Measurements from ENCODE around the gene VSX1. TPM values are rescaled to one million over a fixed set of nuclear protein-coding genes. Genes with fewer than 3 reads are reported as not detected.

VSX1 gene
- total RNA-seq, 1 donor, result not detected

DNA sequence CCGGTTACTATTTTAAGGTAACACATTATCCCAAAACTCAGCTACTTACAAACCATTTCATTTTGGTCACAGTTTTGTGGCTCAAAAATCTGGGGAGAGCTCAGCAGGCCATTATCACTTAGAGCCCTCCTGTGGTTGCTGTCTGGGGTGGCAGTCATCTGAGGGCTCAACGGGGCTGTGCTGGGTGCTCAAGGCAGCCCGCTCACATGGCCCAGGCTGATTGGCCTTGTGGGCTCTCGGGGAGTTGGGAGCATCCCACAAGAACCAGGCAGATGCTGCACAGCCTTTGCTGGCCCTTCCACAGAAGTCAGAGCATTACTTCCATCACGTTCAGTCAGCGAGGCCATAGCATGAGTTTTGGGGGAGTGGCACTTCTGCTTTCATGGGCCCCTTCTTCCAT, 6.3 kb upstream of the VSX1 start:
- DNase-seq (ENCODE audit: low read depth in 2 of 3, low spot score in 2 of 3), result no peak

GRCh38 chr20:25087186-25087929, 5.4 kb upstream of the VSX1 start:
- no peak for DNase-seq (ENCODE audit: low read depth in 2 of 3, low spot score in 2 of 3)

GRCh38 chr20:25085756-25086495, 4.0 kb upstream of the VSX1 start:
- DNase-seq (ENCODE audit: low read depth in 2 of 3, low spot score in 2 of 3), result no peak

GRCh38 chr20:25084626-25085187, 2.8 kb upstream of the VSX1 start:
- peak in 1 of 3 donors; percentile 25 for DNase-seq (ENCODE audit: low read depth in 2 of 3, low spot score in 2 of 3)

DNA sequence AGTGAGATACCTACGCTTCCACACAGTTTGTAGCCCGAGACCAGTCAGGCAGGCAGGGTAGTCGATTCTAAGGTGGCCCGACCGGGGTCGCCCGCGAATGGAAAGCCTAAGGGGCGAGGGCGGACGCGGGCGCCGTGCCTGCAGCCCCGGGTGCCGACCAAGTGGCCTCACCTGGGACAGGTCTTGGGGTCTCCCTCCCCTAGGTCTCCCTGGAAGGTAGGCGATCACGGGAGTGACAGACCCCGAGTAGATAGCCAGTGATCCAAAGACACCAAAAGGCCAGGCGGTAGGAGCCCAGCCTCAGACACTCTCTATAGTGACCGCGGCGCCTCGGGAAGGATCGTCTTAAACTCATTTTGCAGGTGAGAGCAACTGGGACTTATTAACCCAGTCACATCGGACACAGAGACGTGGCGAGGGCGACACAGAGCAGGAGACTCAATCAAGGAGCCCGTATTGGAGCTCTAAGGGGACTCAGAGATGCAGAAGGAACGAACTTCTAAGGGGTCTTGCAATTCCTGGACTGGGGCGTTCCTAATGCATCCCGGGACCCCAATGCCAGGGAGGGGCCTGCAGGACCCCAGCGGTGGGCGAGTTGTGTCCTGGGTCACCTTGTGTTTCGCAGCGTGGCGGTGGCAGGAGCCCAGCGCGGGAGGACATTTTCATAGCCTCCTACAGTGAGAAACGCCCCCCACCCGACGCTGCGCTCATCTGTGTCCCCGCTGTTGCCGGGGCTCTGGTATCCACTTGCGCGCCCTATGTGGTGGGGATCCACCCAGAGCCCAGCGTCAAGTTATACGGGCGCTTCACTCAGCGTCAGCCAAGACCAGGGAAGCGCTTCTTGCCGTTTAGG, 2.1 kb upstream of the VSX1 start:
- DNase-seq (ENCODE audit: low read depth in 2 of 3, low spot score in 2 of 3), result peak in 1 of 3 donors; percentile 59

- DNase-seq (ENCODE audit: low read depth in 2 of 3, low spot score in 2 of 3), result no peak
Measured at GRCh38 chr20:25083141-25083772, 1.3 kb upstream of the VSX1 start.

DNA sequence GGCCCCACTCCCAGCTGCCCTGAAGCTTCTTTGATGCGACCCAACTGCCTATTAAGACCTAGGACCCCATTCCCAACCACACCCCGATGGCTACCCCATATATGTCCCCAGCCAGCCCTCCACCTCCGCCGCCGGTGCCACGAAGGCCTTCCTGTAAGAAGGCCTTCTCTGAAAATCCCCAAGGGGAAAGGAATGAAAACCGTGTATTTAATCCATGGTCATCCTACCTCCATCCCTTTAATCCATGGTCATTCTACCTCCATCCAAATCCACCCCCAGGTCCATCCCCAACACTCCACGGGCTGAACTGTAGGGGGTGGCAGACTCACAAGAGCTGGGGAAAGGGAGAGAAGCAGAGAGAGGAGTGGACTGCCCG, 545 bp upstream of the VSX1 start:
- no peak for DNase-seq (ENCODE audit: low read depth in 2 of 3, low spot score in 2 of 3)

DNA sequence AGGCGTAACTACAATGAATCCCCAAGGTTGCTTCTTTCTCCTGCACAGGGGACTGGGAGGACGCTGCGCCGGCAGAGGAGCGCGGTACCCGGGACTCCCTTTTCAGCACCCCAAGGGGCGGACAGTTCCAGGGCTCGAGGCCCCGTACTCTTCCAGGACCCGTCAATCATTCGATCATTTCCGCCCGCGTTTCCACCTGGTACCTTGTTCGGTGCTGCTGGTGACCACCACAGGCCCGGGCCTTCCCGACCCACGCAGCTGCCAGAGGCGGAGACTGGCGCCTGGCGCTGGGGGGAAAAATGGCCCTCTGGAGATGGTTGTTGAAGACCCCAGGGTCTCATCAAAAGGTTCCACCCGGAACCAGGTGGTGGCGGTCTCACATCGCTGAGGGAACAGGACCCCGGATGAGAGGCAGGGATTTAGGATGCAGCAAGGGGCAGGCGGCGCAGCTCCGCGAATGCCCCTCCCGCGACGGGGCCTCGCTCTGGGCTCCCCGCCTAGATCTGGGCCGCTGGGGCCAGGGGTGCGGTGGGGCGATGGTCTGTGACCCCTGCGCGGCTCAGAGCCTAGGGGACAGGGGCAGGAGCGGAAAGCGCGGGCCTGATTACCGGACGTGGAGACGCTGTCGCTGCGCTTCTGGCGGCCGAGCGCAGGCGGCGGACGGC, 744 bp downstream of the VSX1 start:
- DNase-seq (ENCODE audit: low read depth in 2 of 3, low spot score in 2 of 3), result peak in 2 of 3 donors; percentile 42 to 58

DNA sequence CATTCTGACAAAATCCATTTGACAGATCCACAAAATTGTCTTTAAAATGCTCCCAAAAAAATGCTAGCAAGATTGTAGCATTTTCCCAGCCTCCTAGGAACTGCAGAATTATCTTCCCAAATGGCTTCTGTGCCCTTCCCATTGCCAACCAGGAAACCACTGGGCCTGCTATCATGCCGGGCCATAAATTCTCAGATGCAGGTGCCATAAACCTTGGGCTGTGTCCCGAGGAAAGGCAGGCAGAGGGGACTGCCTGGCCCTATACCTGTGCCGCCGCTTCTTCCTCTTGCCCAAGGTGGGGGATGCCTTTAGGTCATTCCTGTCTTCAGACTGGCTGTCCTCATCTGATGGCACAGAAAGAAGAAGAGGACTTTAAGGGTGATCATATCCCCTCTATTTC, 2.8 kb downstream of the VSX1 start:
- no peak for DNase-seq (ENCODE audit: low read depth in 2 of 3, low spot score in 2 of 3)

- no peak for DNase-seq (ENCODE audit: low read depth in 2 of 3, low spot score in 2 of 3)
Measured at GRCh38 chr20:25078662-25079061, 3.3 kb downstream of the VSX1 start.

DNA sequence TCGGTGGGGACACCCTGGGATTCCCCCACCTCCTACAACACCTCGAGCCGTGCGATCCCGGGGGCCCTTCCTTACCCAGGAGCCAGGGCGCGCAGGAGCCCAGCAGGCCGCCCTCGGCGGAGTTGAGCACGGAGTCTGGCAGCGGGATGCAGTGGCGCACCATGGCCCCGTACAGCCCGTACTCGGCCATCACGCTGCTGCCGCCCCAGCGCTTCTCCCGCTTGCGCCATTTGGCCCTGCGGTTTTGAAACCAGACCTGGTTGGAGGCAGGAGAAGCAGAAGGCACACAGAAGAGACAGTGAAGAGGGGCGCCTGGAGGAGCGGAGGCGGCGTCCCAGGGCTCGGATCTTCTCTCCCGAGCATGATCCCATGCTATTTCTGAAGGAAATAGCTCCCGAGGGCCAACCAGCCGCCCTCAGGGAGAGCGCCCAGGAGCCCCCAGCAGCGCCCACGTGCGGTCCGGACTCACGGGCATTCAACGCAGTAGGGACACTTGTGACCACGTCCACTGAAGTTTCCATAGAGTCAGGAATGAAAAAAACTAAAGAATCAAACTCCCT, 4.3 kb downstream of the VSX1 start:
- DNase-seq (ENCODE audit: low read depth in 2 of 3, low spot score in 2 of 3), result no peak

DNA sequence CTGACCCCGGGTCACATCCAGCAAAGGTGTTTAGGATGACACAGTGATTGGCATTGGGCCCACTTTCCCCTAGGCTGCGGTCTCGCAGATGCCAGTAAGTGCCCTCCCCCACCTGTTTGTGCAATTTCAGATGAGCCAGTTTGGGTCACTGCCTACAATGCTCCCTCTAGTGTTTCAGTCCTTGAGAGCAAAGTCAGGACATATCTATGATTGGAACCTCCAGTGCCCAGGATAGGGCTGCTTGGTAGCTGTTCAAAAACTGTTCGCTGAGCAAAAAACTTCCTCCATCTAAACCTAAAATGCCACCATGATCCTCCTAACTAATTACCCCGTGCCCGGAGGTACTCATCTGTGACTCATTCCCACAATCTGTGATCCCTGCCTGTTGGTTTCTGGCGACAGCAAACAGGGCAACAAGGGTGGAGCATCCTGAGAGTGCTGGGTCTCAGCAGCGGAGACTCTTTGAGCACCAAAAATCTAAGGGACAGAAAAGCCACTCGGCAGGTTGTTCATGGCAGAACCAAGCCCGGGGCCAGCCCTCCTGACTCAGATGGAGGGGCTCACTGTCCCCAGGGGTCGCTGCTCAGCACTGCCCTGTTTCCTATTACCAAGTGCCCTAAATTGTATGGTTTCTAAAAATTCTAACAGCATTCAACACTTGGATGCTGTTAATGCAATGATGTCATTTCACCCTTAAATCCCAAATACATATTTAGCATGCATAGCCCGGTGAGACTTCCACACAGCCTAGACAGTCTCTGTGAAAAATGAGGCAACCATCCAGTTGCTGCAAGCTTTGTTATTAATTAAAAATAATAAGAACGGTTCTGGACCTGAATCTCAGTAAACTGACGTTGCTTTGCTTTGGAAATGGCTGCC, 5.0 kb downstream of the VSX1 start:
- DNase-seq (ENCODE audit: low read depth in 2 of 3, low spot score in 2 of 3), result peak in 1 of 3 donors; percentile 44

- DNase-seq (ENCODE audit: low read depth in 2 of 3, low spot score in 2 of 3), result no peak
Measured at GRCh38 chr20:25076201-25076600, 5.7 kb downstream of the VSX1 start.

DNA sequence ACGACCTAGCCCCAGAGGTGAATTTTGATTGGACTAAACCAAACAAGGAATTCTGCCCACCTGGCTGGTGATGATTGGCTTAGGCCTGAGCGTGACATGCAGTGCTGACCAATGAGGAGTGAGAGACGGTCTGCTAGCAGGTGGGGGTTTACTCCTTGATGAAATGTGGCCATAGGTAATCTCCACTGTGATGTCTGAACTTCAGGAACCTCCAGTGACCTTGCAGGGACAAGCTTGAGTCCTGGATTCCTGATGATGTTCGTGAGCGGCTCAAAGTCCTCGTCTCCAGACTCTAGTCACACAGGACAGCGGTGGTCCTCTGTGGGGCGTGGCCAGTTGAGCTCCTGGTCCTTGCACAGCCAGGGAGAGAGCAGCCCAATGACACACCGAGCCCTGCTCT, 8.4 kb downstream of the VSX1 start:
- DNase-seq (ENCODE audit: low read depth in 2 of 3, low spot score in 2 of 3), result no peak

DNA sequence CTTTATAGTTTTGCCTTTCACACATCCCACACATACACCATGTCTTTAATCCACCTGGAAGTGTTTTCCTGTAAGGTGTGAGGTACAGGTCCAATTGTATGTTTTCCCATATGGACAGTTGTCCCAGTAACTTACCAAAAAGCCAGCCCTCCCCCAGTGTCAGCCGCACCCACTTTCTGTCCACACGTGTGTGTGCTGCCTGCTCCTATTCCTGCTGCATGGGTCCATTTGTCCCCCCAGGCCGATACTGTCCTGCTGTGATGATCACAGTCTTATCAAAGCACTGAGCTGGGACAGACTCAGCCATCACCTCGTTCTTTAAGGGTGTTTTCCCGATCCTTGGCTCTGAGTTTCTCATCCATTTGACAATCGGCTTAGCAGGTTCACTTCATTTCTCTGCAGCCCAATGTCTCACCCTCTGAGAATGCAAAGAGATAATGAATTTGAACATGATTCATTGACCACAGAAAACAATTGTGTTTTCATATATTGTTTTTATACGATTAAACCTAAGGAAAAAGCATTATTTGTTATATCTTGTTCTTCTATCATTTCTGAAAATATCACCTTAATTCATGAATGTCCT, 9.6 kb downstream of the VSX1 start:
- DNase-seq (ENCODE audit: low read depth in 2 of 3, low spot score in 2 of 3), result no peak

- no peak for DNase-seq (ENCODE audit: low read depth in 2 of 3, low spot score in 2 of 3)
Measured at GRCh38 chr20:25071734-25072133, 10.2 kb downstream of the VSX1 start.

GRCh38 chr20:25070821-25071473, 11.0 kb downstream of the VSX1 start:
- DNase-seq (ENCODE audit: low read depth in 2 of 3, low spot score in 2 of 3), result no peak
